Peyer's patch (tissue), 4 donors: ENCODE results near the gene RAP1GAP.

Experiments used
- POLR2A ChIP-seq, 2 donors: fragments of 450-650 bp; IDR thresholded peaks; one replicate each; pipeline ENCODE4 v1.5.1; 2017; ENCODE audit warnings: antibody characterized with exemption in 2 of 2, mild to moderate bottlenecking in 2 of 2, moderate library complexity in 2 of 2
- TF ChIP-seq, protein P1 (sequence below), 6 experiments: fragments of 450-650 bp in 4 of 6; fragments of 200-600 bp in 2 of 6; sonication (generic) in 1 of 6; IDR thresholded peaks; one replicate each; pipeline ENCODE4 v1.5.1; 2017 to 2019; ENCODE audit warnings: antibody characterized with exemption in 6 of 6, mild to moderate bottlenecking in 3 of 6, moderate library complexity in 1 of 6

DNA sequence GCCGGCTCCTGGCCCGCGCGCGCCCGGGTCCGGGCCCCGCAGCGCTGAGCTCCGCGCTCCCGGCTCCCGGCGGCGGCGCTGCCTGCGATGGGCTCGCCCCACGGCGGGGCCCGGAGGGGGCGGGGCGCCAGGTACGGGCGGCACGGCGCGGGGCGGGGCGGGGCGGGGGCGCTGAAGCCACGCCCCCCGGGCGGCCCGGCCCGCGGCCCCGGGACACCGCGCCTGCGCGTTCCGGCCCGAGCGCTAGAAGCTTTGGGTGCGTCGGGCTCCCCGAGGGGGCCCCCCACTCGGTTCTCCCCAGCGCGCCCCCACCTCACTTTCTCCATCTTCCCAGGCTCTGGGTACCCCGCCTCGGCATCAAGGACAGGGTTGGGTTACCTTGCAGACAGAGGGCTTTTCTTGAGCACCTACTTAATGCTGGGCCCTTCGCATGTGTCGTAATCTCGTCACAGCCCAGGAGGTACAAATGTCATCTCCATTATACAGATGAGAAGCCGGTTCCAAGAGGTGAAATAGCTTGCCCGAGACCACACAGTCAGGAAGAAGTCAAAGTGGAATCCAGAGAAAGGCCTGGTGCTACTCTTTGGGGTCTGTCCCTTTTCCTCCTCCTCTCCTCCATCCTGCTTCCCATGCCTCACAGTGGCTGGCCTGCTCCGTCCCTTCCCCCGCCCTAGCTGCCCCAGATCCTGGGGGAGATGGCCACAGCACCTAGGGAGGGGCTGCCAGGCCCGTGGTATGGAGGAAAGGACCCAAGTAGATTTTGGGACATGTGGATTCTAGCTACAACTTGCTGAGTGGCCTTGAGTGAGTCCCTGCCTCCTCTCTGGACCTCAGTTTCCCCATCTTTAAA, 46.5 kb downstream of the RAP1GAP start:
- TF ChIP-seq, protein P1, sequence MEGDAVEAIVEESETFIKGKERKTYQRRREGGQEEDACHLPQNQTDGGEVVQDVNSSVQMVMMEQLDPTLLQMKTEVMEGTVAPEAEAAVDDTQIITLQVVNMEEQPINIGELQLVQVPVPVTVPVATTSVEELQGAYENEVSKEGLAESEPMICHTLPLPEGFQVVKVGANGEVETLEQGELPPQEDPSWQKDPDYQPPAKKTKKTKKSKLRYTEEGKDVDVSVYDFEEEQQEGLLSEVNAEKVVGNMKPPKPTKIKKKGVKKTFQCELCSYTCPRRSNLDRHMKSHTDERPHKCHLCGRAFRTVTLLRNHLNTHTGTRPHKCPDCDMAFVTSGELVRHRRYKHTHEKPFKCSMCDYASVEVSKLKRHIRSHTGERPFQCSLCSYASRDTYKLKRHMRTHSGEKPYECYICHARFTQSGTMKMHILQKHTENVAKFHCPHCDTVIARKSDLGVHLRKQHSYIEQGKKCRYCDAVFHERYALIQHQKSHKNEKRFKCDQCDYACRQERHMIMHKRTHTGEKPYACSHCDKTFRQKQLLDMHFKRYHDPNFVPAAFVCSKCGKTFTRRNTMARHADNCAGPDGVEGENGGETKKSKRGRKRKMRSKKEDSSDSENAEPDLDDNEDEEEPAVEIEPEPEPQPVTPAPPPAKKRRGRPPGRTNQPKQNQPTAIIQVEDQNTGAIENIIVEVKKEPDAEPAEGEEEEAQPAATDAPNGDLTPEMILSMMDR (IDR thresholded peaks at IDR 0.05), result no peak
- no peak for TF ChIP-seq POLR2A (IDR thresholded peaks at IDR 0.05)
